Esophagus squamous epithelium (tissue), 4 donors: ENCODE data around the gene S100PBP.

Experiments used
- POLR2A ChIP-seq, 4 donors: fragments of 450-650 bp; IDR thresholded peaks; one replicate each; pipeline ENCODE4 v1.6.1; 2017; ENCODE audit warnings: antibody characterized with exemption in 4 of 4, mild to moderate bottlenecking in 4 of 4, moderate library complexity in 3 of 4
- TF ChIP-seq, protein P1 (sequence below), 6 experiments: fragments of 450-650 bp in 4 of 6; fragments of 200-600 bp in 2 of 6; sonication (generic) in 2 of 6; IDR thresholded peaks; one replicate each; pipeline ENCODE4 v1.5.1; 2016 to 2019; ENCODE audit warnings: antibody characterized with exemption in 6 of 6, mild to moderate bottlenecking in 4 of 6, moderate library complexity in 4 of 6

DNA sequence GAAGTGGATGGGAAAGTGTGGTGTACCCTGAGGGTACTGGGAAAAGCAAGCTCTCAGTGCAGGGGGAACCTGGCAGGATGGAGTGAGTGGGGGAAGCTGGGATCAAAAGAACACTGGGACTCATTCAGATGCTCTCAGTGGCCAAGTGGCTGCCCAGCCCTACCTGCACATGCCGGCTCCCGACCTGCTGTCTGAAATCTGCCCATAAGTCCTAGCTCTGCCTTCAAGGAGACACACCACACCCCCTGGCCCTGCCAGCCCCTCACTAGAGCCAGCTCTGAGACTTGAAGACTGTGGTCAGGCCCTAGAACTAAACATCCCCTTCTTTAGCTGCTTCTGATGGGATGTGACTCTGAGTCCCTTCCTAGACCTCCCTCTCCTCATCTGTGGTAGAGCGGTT, 81.5 kb downstream of the S100PBP start:
- TF ChIP-seq, protein P1, sequence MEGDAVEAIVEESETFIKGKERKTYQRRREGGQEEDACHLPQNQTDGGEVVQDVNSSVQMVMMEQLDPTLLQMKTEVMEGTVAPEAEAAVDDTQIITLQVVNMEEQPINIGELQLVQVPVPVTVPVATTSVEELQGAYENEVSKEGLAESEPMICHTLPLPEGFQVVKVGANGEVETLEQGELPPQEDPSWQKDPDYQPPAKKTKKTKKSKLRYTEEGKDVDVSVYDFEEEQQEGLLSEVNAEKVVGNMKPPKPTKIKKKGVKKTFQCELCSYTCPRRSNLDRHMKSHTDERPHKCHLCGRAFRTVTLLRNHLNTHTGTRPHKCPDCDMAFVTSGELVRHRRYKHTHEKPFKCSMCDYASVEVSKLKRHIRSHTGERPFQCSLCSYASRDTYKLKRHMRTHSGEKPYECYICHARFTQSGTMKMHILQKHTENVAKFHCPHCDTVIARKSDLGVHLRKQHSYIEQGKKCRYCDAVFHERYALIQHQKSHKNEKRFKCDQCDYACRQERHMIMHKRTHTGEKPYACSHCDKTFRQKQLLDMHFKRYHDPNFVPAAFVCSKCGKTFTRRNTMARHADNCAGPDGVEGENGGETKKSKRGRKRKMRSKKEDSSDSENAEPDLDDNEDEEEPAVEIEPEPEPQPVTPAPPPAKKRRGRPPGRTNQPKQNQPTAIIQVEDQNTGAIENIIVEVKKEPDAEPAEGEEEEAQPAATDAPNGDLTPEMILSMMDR (IDR thresholded peaks at IDR 0.05): no peak
- no peak for TF ChIP-seq POLR2A (IDR thresholded peaks at IDR 0.05)
